Smooth muscle cell (in vitro differentiated cells): Measurements from ENCODE around the gene IGF2. TPM values are rescaled to one million over a fixed set of nuclear protein-coding genes. Genes with fewer than 3 reads are reported as not detected.

Source experiments
- DNase-seq: peaks from one replicate; lab custom pipeline; 2025; ENCODE audit not compliant: unreplicated experiment; lab: John Stamatoyannopoulos, UW
- H2AFZ ChIP-seq: fragments of 200-600 bp; sonication (generic); 2 replicates; pipeline ENCODE4 v1.6.0; 2016; ENCODE audit warnings: antibody characterized with exemption, low read depth, mild to moderate bottlenecking
- H3F3A ChIP-seq: fragments of 200-600 bp; sonication (generic); 2 replicates; pipeline ENCODE4 v1.6.0; 2017; ENCODE audit warnings: antibody characterized with exemption, low read depth
- H3K27ac ChIP-seq: fragments of 200-600 bp; sonication (generic); 2 replicates; pipeline ENCODE4 v1.5.1; 2016; ENCODE audit warnings: low read depth, mild to moderate bottlenecking
- H3K27me3 ChIP-seq: fragments of 200-600 bp; sonication (generic); 2 replicates; pipeline ENCODE4 v1.6.1; 2016; ENCODE audit warnings: low read depth, mild to moderate bottlenecking
- H3K36me3 ChIP-seq: fragments of 200-600 bp; sonication (generic); 2 replicates; pipeline ENCODE4 v1.5.1; 2016; ENCODE audit warnings: low read depth
- H3K4me1 ChIP-seq: fragments of 200-600 bp; sonication (generic); 2 replicates; pipeline ENCODE4 v1.5.1; 2016; ENCODE audit warnings: low read depth
- H3K4me2 ChIP-seq: fragments of 200-600 bp; sonication (generic); 2 replicates; pipeline ENCODE4 v1.6.0; 2016; ENCODE audit warnings: mild to moderate bottlenecking
- H3K4me3 ChIP-seq: fragments of 200-600 bp; sonication (generic); 2 replicates; pipeline ENCODE4 v1.5.1; 2016; ENCODE audit warnings: mild to moderate bottlenecking
- H3K79me2 ChIP-seq: fragments of 200-600 bp; sonication (generic); 2 replicates; pipeline ENCODE4 v1.6.0; 2016; ENCODE audit warnings: low read depth, mild to moderate bottlenecking
- H3K9ac ChIP-seq: fragments of 200-600 bp; sonication (generic); 2 replicates; pipeline ENCODE4 v1.6.0; 2016; ENCODE audit warnings: low read depth
- H3K9me3 ChIP-seq: fragments of 200-600 bp; sonication (generic); replicated peaks from 2 replicates; pipeline ENCODE4 v1.5.1; 2016; ENCODE audit warnings: low read depth
- H4K20me1 ChIP-seq: fragments of 200-600 bp; sonication (generic); 2 replicates; pipeline ENCODE4 v1.6.0; 2016; ENCODE audit warnings: low read depth
- whole genome bisulfite sequencing: methylation state at CpG from one replicate; pipeline ENCODE4 v1.1.7; 2016; ENCODE audit warnings: low lambda C conversion rate; 5-methylcytosine and 5-hydroxymethylcytosine counted together
- microRNA counts: library from miRNA; unstranded; fragments of <30 nt; microRNA quantifications from one replicate; lab custom pipeline; 2016
- microRNA-seq: library from miRNA; unstranded; fragments of <30 nt; microRNA quantifications from one replicate; pipeline ENCODE4, GENCODE V29; 2016; ENCODE audit warnings: borderline number of aligned reads
- polyA plus RNA-seq: library from polyadenylated mRNA; unstranded; fragments of >200 nt; fragmentation: Nextera tagmentation; extraction: Ambion mirVana; gene quantifications from 2 replicates; pipeline ENCODE4 v1.2.1, GENCODE V29; 2016
- small RNA-seq: library from RNA; depleted of rRNA; stranded (forward); fragments of <200 nt; gene quantifications from one replicate; pipeline ENCODE3, GENCODE V24; 2014
- total RNA-seq: library from RNA; depleted of rRNA; stranded (reverse); fragments of >200 nt; gene quantifications from 2 replicates; pipeline ENCODE4 v1.2.3, GENCODE V29; 2014
- TF ChIP-seq, protein P1 (sequence below): fragments of 200-600 bp; sonication (generic); IDR thresholded peaks from 2 replicates; pipeline ENCODE4 v1.5.1; 2017; ENCODE audit warnings: borderline replicate concordance, mild to moderate bottlenecking, antibody characterized with exemption; ENCODE audit not compliant: insufficient read depth, poor library complexity, severe bottlenecking

The IGF2 gene
- total and polyA plus RNA-seq, 2 experiments from 2014 or later: 2,086 to 3,877 TPM

DNA sequence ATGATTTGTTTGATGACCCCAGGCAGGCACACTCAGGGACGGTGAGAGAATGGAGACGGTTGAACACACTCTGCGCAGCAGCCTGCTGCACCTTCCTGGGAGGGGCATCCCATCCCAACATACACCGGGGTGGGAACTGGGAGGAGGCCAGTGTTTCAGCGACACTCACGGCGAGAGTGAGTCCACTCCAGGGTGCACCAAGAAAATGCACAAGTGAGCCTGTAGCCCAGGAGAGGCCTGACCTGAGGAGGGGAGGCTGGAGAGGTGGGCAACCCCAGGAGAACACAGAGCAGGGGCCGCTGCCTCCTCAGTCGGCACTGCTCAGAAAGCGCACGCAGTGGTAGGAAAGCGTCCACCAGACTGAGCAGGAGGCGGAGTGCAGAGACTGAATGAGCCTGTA lies 54.5 kb downstream of the IGF2 start:
- 97% methylated on average over 13 of the region's 13 CpGs for WGBS
- no peaks in the 10 kb centered on the region for H4K20me1 ChIP-seq
- H3K27me3 ChIP-seq: no peaks in the 10 kb centered on the region
- H2AFZ ChIP-seq: no peak overlapping the region
- H3K79me2 ChIP-seq: no peaks in the 10 kb centered on the region
- H3K4me1 ChIP-seq: no peaks in the 10 kb centered on the region
- no peak for DNase-seq
- H3K27ac ChIP-seq: no peak overlapping the region
- H3K9ac ChIP-seq: no peak overlapping the region
- TF ChIP-seq, protein P1, sequence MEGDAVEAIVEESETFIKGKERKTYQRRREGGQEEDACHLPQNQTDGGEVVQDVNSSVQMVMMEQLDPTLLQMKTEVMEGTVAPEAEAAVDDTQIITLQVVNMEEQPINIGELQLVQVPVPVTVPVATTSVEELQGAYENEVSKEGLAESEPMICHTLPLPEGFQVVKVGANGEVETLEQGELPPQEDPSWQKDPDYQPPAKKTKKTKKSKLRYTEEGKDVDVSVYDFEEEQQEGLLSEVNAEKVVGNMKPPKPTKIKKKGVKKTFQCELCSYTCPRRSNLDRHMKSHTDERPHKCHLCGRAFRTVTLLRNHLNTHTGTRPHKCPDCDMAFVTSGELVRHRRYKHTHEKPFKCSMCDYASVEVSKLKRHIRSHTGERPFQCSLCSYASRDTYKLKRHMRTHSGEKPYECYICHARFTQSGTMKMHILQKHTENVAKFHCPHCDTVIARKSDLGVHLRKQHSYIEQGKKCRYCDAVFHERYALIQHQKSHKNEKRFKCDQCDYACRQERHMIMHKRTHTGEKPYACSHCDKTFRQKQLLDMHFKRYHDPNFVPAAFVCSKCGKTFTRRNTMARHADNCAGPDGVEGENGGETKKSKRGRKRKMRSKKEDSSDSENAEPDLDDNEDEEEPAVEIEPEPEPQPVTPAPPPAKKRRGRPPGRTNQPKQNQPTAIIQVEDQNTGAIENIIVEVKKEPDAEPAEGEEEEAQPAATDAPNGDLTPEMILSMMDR: no peak
- no peaks in the 10 kb centered on the region for H3K9me3 ChIP-seq
- H3K4me3 ChIP-seq: no peak overlapping the region
- H3K4me2 ChIP-seq: no peak overlapping the region
- H3F3A ChIP-seq: no peaks in the 10 kb centered on the region
- H3K36me3 ChIP-seq: no peaks in the 10 kb centered on the region

MicroRNAs encoded within 50 kb of the gene (microRNA counts, 767-probe panel; counts per million panel counts)
- microRNA hsa-miR-483-3p (lab: Ali Mortazavi, UCI) (10,762 counts per million, percentile 86 among the panel's probes with 10 or more counts), microRNA hsa-miR-483-5p (lab: Ali Mortazavi, UCI) (183 counts per million)

Small RNAs within 50 kb of the gene (microRNA-seq; reads per million reads assigned to microRNA genes)
- gene MIR4686: not detected
- 27,969 reads per million, percentile 98 among the genes with 10 or more reads in this experiment for gene MIR483

Small RNAs within 50 kb of the gene (small RNA-seq; reads per million reads assigned to genes)
- gene MIR4686: not detected
- 33.4 reads per million, percentile 94 among the genes with 10 or more reads in this experiment for gene MIR483

Other genes with a start within 250 kb of the IGF2 start
- gene PRR33, start 247.5 kb downstream of the IGF2 start, total RNA-seq: not detected in 2 replicates
- not detected in 2 replicates for gene PRR33, start 247.5 kb downstream of the IGF2 start, polyA plus RNA-seq
- gene TNNT3, start 219.7 kb downstream of the IGF2 start, total RNA-seq: 1.9 TPM in 1 of 2 replicates, not detected in the other
- 0.97 and 4.7 TPM in 2 replicates for gene TNNT3, start 219.7 kb downstream of the IGF2 start, polyA plus RNA-seq
- 27.7 and 51.6 TPM in 2 replicates for gene MRPL23, start 192.1 kb downstream of the IGF2 start, total RNA-seq
- gene MRPL23, start 192.1 kb downstream of the IGF2 start, polyA plus RNA-seq: 28.9 and 38.8 TPM in 2 replicates
- 3.3 and 6.5 TPM in 2 replicates for gene H19, start 141.5 kb downstream of the IGF2 start, total RNA-seq
- 2.5 and 2.6 TPM in 2 replicates for gene H19, start 141.5 kb downstream of the IGF2 start, polyA plus RNA-seq
- gene INS, start 21.8 kb upstream of the IGF2 start, total RNA-seq: not detected in 2 replicates
- gene INS, start 21.8 kb upstream of the IGF2 start, polyA plus RNA-seq: not detected in 2 replicates
- gene TH, start 32.4 kb upstream of the IGF2 start, total RNA-seq: not detected in 2 replicates
- not detected in 2 replicates for gene TH, start 32.4 kb upstream of the IGF2 start, polyA plus RNA-seq
- 3.0 TPM in 1 of 2 replicates, not detected in the other for gene ASCL2, start 131.2 kb upstream of the IGF2 start, total RNA-seq
- 0.33 TPM in 1 of 2 replicates, not detected in the other for gene ASCL2, start 131.2 kb upstream of the IGF2 start, polyA plus RNA-seq
- gene C11orf21, start 162.5 kb upstream of the IGF2 start, total RNA-seq: not detected in 2 replicates
- gene C11orf21, start 162.5 kb upstream of the IGF2 start, polyA plus RNA-seq: not detected in 2 replicates
- not detected in 2 replicates for gene TSPAN32, start 162.6 kb upstream of the IGF2 start, total RNA-seq
- 0.91 TPM in 1 of 2 replicates, not detected in the other for gene TSPAN32, start 162.6 kb upstream of the IGF2 start, polyA plus RNA-seq
- gene CD81, start 237.9 kb upstream of the IGF2 start, total RNA-seq: 191 and 219 TPM in 2 replicates
- 519 and 543 TPM in 2 replicates for gene CD81, start 237.9 kb upstream of the IGF2 start, polyA plus RNA-seq